Endothelial cell (in vitro differentiated cells): Measurements from ENCODE around the gene ABCA12. TPM values are rescaled to one million over a fixed set of nuclear protein-coding genes. Genes with fewer than 3 reads are reported as not detected.

Experiments
- DNase-seq: peaks from one replicate; pipeline ENCODE4 v3.0.0; 2021; ENCODE audit warnings: low spot score
- H3K27ac Mint-ChIP-seq: one replicate; pipeline ENCODE4 v1.8.0; 2021; ENCODE audit warnings: mixed read lengths, inconsistent platforms; ENCODE audit not compliant: unreplicated experiment
- H3K27me3 Mint-ChIP-seq: one replicate; pipeline ENCODE4 v1.8.0; 2021; ENCODE audit warnings: mild to moderate bottlenecking, moderate library complexity, mixed read lengths, inconsistent platforms; ENCODE audit not compliant: unreplicated experiment
- H3K36me3 Mint-ChIP-seq: one replicate; pipeline ENCODE4 v1.8.0; 2021; ENCODE audit warnings: mild to moderate bottlenecking, low read depth, mixed read lengths, inconsistent platforms; ENCODE audit not compliant: unreplicated experiment
- H3K4me1 Mint-ChIP-seq: one replicate; pipeline ENCODE4 v1.8.0; 2021; ENCODE audit warnings: mild to moderate bottlenecking, mixed read lengths, inconsistent platforms; ENCODE audit not compliant: unreplicated experiment
- H3K4me3 Mint-ChIP-seq: one replicate; pipeline ENCODE4 v1.8.0; 2021; ENCODE audit warnings: mild to moderate bottlenecking, mixed read lengths, inconsistent platforms; ENCODE audit not compliant: unreplicated experiment
- H3K9me3 Mint-ChIP-seq: one replicate; pipeline ENCODE4 v1.8.0; 2021; ENCODE audit warnings: mixed read lengths, inconsistent platforms; ENCODE audit not compliant: unreplicated experiment
- total RNA-seq: library from RNA; stranded (reverse); fragmentation: NEBNext Ultra II Directional; extraction: Animal tissue kit (Norgen Biotek cat#: 25700); gene quantifications from one replicate; pipeline ENCODE4 v1.2.1, GENCODE V29; 2021; ENCODE audit not compliant: unreplicated experiment
- TF ChIP-seq, protein P1 (sequence below): fragments of 200-600 bp; sonication (generic); IDR thresholded peaks from one replicate; pipeline ENCODE4 v1.5.0; 2021; ENCODE audit warnings: antibody characterized with exemption; ENCODE audit not compliant: unreplicated experiment

The ABCA12 gene
- total RNA-seq, 1 donor from 2014 or later, result not detected

GRCh38 chr2:215034154-215034553 is 104.3 kb downstream of the ABCA12 start:
- Mint-ChIP-seq H3K4me1 (peaks cover 3% of the 10 kb centered on the region), H3K9me3 (no peaks in the 10 kb centered on the region), H3K4me3 (no peak overlapping the region), H3K27me3 (no peaks in the 10 kb centered on the region), H3K36me3 (no peaks in the 10 kb centered on the region), H3K27ac (no peak overlapping the region)
- no peak for DNase-seq
- TF ChIP-seq, protein P1, sequence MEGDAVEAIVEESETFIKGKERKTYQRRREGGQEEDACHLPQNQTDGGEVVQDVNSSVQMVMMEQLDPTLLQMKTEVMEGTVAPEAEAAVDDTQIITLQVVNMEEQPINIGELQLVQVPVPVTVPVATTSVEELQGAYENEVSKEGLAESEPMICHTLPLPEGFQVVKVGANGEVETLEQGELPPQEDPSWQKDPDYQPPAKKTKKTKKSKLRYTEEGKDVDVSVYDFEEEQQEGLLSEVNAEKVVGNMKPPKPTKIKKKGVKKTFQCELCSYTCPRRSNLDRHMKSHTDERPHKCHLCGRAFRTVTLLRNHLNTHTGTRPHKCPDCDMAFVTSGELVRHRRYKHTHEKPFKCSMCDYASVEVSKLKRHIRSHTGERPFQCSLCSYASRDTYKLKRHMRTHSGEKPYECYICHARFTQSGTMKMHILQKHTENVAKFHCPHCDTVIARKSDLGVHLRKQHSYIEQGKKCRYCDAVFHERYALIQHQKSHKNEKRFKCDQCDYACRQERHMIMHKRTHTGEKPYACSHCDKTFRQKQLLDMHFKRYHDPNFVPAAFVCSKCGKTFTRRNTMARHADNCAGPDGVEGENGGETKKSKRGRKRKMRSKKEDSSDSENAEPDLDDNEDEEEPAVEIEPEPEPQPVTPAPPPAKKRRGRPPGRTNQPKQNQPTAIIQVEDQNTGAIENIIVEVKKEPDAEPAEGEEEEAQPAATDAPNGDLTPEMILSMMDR, result no peak

GRCh38 chr2:215032153-215032552 is 106.3 kb downstream of the ABCA12 start:
- Mint-ChIP-seq H3K4me3 (no peak overlapping the region), H3K9me3 (no peaks in the 10 kb centered on the region), H3K27me3 (no peaks in the 10 kb centered on the region), H3K4me1 (peaks cover 3% of the 10 kb centered on the region), H3K36me3 (no peaks in the 10 kb centered on the region), H3K27ac (no peak overlapping the region)
- TF ChIP-seq, protein P1, result no peak
- DNase-seq, result no peak

GRCh38 chr2:215031321-215031720 is 107.1 kb downstream of the ABCA12 start:
- Mint-ChIP-seq H3K4me1 (peaks cover 3% of the 10 kb centered on the region), H3K36me3 (no peaks in the 10 kb centered on the region), H3K27ac (no peak overlapping the region), H3K4me3 (no peak overlapping the region), H3K27me3 (no peaks in the 10 kb centered on the region), H3K9me3 (no peaks in the 10 kb centered on the region)
- DNase-seq, result no peak
- TF ChIP-seq, protein P1, result no peak

- Mint-ChIP-seq H3K9me3 (no peaks in the 10 kb centered on the region), H3K27me3 (no peaks in the 10 kb centered on the region), H3K4me1 (peaks cover 3% of the 10 kb centered on the region), H3K36me3 (no peaks in the 10 kb centered on the region), H3K4me3 (no peak overlapping the region), H3K27ac (no peak overlapping the region)
- DNase-seq, result no peak
- TF ChIP-seq, protein P1, result no peak
Measured at GRCh38 chr2:215029936-215030335, 108.5 kb downstream of the ABCA12 start.

- H3K4me1 Mint-ChIP-seq, result peaks cover 3% of the 10 kb centered on the region
- TF ChIP-seq, protein P1, result no peak
- DNase-seq, result no peak
- H3K9me3 Mint-ChIP-seq, result no peaks in the 10 kb centered on the region
- no peak overlapping the region for H3K27ac Mint-ChIP-seq
- H3K4me3 Mint-ChIP-seq, result no peak overlapping the region
- H3K36me3 Mint-ChIP-seq, result no peaks in the 10 kb centered on the region
- H3K27me3 Mint-ChIP-seq, result no peaks in the 10 kb centered on the region
Measured at GRCh38 chr2:215028231-215028630, 110.2 kb downstream of the ABCA12 start.
